GM08714 (cell line): ENCODE data around the gene SEMA3A.
"Not testable (repeated sequence)": the region's sequence is repeated elsewhere in the genome, so short reads cannot be mapped to it uniquely, and the experiment has no call there.

Experiments used
- H3K4me3 ChIP-seq: fragments of 200-500 bp; sonication (Bioruptor generic); 2 replicates; pipeline ENCODE4 v1.5.1; 2014; ENCODE audit warnings: mild to moderate bottlenecking, low read length, inconsistent platforms
- ZNF274 ChIP-seq: IDR thresholded peaks from 2 replicates; pipeline ENCODE4 v1.6.1; 2012; ENCODE audit warnings: mild to moderate bottlenecking, low read depth, low read length

Gene SEMA3A

DNA sequence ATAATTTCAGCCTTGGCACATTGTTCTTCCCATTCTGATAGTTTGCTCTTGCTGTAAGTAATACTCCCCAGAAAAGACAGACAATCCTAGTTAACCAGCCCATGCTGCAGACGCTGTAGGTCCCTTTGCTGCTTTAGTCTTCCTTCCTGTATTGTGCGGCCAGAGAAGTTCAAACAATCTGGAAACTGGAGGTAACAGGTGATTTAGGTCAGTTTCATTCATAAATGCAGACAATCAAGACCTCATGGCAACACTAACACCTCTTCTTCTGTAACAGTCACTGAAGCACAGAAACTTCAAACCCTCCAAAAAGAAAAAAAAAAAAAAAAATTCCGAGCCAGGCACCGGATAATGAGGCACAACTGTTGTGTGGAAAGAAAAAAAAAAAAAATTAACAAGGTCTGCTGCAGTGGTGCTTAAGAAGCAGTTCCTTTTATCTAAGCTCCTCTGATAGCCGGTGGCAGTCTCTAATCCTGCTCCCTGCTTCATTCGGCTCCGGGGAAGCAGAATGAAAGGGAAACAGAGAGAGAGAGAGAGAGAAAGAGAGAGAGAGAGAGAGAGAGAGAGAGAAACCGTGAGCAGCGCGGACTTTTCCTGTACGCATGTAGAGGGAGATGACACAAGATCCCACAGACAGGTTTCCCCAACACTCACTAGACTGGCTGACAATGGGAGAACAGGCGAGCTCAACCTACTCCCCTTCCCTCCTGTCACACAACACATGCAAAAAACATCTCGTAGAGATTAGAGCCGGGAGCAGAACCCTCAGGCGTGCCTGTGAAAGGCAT is at the start of gene SEMA3A:
Gene SEMA3A (minus strand): TSS at position 306 of the 788 bp plus-strand sequence. CDS start 203 bp downstream, at position 103.
- H3K4me3 ChIP-seq: peak within 1 kb of the TSS; percentile 65
- no peak for TF ChIP-seq ZNF274

GRCh38 chr7:84243037-84243436 is 48.4 kb upstream of the SEMA3A start:
- H3K4me3 ChIP-seq: not testable (repeated sequence)

GRCh38 chr7:84238596-84238995 is 44.0 kb upstream of the SEMA3A start:
- H3K4me3 ChIP-seq: no peak overlapping the region
- TF ChIP-seq ZNF274: no peak

DNA sequence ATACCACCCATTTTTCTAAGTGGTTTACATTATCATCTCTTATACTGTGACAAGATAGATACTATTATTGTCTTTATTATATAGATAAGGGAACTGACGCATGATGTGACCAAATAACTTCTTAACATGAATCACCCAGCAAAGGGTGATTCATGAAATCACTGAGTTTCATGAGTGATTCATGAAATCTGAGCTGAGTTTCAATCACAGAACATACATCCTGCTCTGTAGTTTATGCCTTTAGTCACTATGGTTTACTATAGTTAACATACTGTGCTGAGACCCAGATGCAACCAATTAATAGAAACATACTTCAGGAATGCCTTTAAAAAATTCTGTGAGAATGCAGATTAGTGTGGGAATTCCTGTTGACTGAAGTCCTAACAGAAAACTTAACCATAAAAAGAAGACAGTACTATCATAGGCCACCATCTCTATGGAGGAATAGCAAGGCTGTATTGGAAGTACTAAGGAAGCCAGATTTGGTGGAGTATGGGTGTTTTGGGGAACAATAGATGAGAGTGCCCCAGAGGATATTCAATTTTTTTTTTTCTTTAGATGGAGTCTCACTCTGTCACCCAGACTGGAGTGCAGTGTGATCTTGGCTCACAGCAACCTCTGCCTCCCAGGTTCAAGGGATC is 43.1 kb upstream of the SEMA3A start:
- no peak for TF ChIP-seq ZNF274
- H3K4me3 ChIP-seq: no peak overlapping the region

DNA sequence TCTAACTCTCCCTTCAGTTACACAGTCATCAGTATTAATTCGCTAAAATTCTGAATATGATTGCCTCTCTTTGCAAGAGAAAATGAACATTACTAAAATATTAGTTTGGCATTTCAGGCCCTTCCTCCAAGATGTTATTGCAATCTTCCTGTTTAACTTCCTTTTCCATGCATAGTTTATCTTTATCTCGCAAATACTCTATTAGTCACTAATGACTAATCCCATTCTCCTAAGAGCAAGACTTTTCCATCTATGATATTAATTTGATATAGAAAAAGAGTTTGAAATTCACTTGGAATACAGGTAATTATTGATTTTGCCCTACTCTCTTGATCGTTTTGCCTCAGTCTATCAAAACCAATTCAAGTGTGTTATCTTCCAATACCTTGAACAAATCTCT is 41.8 kb upstream of the SEMA3A start:
- TF ChIP-seq ZNF274: no peak
- no peak overlapping the region for H3K4me3 ChIP-seq

DNA sequence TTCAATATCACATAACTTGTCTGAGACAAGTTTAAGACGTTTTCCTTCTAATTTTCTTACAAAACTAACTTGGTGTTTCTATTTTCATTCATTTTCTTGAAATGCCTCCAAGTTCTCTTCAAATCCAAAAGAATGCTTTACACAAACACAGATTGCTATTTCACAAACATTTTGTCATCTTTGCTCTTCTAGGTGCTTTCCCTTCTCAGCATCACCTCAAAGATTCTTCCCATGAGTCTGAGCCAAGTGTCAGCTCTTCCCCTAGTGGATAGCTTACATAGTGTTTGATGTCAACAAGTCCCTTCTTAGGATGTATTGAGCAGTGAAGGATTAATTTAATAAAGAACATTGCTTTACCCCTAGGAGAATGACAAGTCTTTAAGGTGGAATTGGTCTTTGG is 38.1 kb upstream of the SEMA3A start:
- no peak for TF ChIP-seq ZNF274
- H3K4me3 ChIP-seq: no peak overlapping the region

DNA sequence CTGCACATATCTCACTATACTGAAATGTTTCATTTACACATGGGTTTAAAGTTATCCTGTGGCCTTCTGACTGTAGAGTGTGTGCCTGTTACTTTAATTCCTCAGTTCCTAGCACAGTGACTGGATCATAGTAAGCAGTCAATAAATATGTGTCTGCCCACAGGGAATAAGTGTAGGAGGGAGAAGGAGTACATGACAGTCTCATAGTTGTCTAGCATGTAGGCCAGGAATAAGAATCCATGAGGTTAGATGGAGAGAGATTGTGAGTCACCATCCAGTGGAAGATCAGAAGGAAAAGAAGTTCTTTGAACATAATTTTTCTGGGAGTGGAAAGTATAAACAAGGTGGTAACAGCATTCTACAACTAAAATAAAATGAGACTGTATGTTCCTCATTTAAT is 36.6 kb upstream of the SEMA3A start:
- no peak for TF ChIP-seq ZNF274
- no peak overlapping the region for H3K4me3 ChIP-seq

GRCh38 chr7:84230491-84230890 is 35.9 kb upstream of the SEMA3A start:
- H3K4me3 ChIP-seq: no peak overlapping the region
- no peak for TF ChIP-seq ZNF274

GRCh38 chr7:84228526-84228925 is 33.9 kb upstream of the SEMA3A start:
- no peak overlapping the region for H3K4me3 ChIP-seq

DNA sequence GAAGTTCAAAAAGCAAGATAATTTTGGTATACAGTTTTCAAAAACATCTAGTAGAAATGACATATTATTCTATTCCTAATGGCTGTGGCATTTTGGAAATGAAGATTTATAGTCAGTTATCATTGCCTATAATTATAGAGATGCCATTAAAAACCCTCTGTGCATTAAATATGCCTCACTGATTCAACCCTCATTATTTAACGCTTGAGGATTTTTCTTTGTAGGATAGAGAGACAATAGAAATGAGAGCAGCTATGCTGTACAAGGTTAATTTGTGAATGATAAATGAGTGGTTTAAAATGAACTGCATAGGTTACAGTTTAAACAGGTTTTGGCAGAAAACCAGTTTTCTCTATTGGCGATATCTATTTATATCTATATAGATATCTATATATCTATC is 32.2 kb upstream of the SEMA3A start:
- TF ChIP-seq ZNF274: no peak
- H3K4me3 ChIP-seq: no peak overlapping the region

More at GRCh38 chr7:84228526-84228925, 33.9 kb upstream of the SEMA3A start:
- no peak for TF ChIP-seq ZNF274

DNA sequence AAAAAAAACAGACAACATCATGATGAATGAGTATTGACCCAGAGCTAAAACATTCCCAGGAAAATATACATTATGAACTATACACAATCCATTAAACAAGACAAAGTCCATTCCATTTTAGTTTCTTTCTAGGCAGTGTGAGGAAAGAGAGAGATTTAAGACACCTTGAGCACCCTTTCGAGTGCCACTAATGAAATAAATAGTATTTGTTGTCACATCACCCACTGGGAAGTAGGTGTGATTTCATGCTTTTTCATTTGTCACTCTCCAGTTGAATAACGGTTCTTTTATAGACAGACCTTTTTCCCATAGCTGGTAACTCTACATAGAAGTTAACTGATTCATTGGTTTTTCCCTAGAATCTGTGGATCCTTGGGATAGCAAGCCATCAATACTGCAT is 29.9 kb upstream of the SEMA3A start:
- H3K4me3 ChIP-seq: no peak overlapping the region
- TF ChIP-seq ZNF274: no peak

GRCh38 chr7:84219310-84219709 is 24.7 kb upstream of the SEMA3A start:
- no peak overlapping the region for H3K4me3 ChIP-seq
- TF ChIP-seq ZNF274: no peak

DNA sequence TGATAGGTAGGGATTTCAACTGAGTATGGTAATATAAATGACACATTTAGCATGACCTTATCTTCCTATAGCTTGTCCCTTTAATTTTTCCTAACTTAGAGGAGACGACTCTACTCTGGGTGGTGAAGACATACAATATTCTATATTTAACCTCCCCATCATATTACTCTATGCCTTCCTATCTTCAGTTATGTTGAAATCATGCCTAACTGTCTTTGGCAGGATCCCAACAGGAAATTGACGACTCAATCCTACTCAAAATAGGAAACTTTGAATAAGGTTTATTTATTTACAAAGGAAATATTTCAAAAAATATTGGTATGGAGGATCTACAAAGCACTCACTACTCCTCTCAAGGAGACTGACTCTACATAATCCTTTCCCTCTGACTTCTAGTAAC is 24.1 kb upstream of the SEMA3A start:
- no peak for TF ChIP-seq ZNF274
- no peak overlapping the region for H3K4me3 ChIP-seq

GRCh38 chr7:84216472-84216871 is 21.9 kb upstream of the SEMA3A start:
- H3K4me3 ChIP-seq: no peak overlapping the region
- no peak for TF ChIP-seq ZNF274

DNA sequence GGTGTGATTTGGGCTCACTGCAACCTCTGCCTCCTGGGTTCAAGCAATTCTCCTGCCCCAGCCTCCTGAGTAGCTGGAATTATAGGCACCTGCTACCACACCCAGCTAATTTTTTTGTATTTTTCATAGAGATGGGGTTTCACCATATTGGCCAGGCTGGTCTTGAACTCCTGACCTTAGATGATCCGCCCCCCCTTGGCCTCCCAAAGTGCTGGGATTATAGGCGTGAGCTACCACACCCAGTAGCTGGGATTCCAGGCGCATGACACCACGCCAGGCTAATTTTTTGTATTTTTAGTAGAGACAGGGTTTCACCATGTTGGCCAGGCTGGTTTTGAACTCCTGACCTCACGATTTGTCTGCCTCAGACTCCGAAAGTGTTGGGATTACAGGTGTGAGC is 20.2 kb upstream of the SEMA3A start:
- H3K4me3 ChIP-seq: not testable (repeated sequence)

DNA sequence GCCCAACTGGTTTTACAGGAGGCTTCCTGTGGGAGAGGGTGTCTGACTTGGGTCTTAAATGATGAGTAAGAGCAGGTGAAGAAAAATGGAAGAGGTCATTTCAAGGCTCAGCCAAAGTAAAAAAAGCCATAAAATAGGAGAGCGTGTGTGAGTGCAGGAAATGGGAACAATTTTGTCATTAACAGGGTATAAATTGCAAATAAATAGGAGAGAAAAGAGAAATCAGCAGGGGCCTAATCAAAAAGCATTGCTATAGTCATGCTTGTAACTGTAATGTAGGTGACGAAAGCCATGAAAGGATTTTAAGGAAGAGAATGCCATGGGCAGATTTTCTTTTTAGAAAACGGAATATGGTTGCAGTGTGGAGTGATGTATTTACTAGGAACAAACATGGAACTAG is 15.7 kb upstream of the SEMA3A start:
- TF ChIP-seq ZNF274: no peak
- H3K4me3 ChIP-seq: no peak overlapping the region

DNA sequence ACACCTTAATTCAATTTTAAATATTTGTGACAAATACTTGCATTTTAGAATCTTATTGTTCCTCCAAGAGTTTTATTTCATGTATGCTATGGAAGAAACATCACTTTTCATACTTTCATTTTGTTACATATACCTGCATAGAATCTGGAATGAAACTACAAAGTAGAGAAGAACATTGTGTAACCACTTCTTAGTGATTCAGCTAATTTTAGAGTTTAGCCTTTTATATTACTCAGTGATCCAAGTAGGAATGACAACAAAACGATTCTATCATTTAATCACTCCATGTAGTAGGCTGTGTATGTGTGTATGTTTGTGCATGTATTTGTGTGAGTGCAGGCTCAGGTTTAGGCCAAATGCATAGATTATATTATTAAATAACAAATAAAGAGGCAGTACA is 14.4 kb upstream of the SEMA3A start:
- TF ChIP-seq ZNF274: no peak
- no peak overlapping the region for H3K4me3 ChIP-seq
